HL-60 (cell line): ENCODE measurements around the gene LRRC71.

Source experiments
- DNase-seq, 2 experiments: peaks; one replicate each; pipeline ENCODE4 v3.0.0-alpha.2; 2010 to 2020; ENCODE audit warnings: low read depth in 1 of 2, low spot score in 1 of 2
- H3K27ac ChIP-seq: fragments of 250-450 bp; sonication (Bioruptor Pico); replicated peaks from 2 replicates; pipeline ENCODE4 v1.5.1; 2020; ENCODE audit warnings: mild to moderate bottlenecking, moderate library complexity
- H3K27me3 ChIP-seq: fragments of 250-450 bp; sonication (Bioruptor Pico); 2 replicates; pipeline ENCODE4 v1.5.1; 2021; ENCODE audit warnings: mild to moderate bottlenecking, moderate library complexity; ENCODE audit not compliant: insufficient read depth, poor library complexity, severe bottlenecking
- H3K4me3 ChIP-seq: replicated peaks from 2 replicates; pipeline ENCODE4 v1.5.1; 2011; ENCODE audit warnings: mild to moderate bottlenecking, control low read depth, low read length; ENCODE audit not compliant: insufficient read depth
- CTCF ChIP-seq: IDR thresholded peaks from one replicate; pipeline ENCODE4 v1.5.1; 2011; ENCODE audit warnings: low read length, control low read depth, inconsistent platforms; ENCODE audit not compliant: insufficient read depth
- GABPA ChIP-seq: IDR thresholded peaks from 2 replicates; pipeline ENCODE4 v1.6.1; 2012; ENCODE audit warnings: low read depth
- POLR2AphosphoS5 ChIP-seq: IDR thresholded peaks from 2 replicates; pipeline ENCODE4 v1.6.1; 2012; ENCODE audit warnings: low read depth
- SPI1 ChIP-seq: IDR thresholded peaks from 2 replicates; pipeline ENCODE4 v1.6.1; 2012; ENCODE audit warnings: low read depth, mild to moderate bottlenecking, borderline replicate concordance
- TF ChIP-seq, protein P1 (sequence below): IDR thresholded peaks from 2 replicates; pipeline ENCODE4 v1.6.1; 2012; ENCODE audit warnings: low read depth; ENCODE audit not compliant: insufficient replicate concordance

LRRC71 gene

GRCh38 chr1:156885880-156886355 lies 34.5 kb upstream of the LRRC71 start:
- Histone ChIP-seq H3K27ac (no peak overlapping the region), H3K27me3 (no peaks in the 10 kb centered on the region), H3K4me3 (no peak overlapping the region)
- DNase-seq = no peak
- TF ChIP-seq CTCF (no peak), SPI1 (no peak), POLR2AphosphoS5 (no peak), GABPA (no peak)
- TF ChIP-seq, protein P1, sequence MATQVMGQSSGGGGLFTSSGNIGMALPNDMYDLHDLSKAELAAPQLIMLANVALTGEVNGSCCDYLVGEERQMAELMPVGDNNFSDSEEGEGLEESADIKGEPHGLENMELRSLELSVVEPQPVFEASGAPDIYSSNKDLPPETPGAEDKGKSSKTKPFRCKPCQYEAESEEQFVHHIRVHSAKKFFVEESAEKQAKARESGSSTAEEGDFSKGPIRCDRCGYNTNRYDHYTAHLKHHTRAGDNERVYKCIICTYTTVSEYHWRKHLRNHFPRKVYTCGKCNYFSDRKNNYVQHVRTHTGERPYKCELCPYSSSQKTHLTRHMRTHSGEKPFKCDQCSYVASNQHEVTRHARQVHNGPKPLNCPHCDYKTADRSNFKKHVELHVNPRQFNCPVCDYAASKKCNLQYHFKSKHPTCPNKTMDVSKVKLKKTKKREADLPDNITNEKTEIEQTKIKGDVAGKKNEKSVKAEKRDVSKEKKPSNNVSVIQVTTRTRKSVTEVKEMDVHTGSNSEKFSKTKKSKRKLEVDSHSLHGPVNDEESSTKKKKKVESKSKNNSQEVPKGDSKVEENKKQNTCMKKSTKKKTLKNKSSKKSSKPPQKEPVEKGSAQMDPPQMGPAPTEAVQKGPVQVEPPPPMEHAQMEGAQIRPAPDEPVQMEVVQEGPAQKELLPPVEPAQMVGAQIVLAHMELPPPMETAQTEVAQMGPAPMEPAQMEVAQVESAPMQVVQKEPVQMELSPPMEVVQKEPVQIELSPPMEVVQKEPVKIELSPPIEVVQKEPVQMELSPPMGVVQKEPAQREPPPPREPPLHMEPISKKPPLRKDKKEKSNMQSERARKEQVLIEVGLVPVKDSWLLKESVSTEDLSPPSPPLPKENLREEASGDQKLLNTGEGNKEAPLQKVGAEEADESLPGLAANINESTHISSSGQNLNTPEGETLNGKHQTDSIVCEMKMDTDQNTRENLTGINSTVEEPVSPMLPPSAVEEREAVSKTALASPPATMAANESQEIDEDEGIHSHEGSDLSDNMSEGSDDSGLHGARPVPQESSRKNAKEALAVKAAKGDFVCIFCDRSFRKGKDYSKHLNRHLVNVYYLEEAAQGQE = no peak

DNA sequence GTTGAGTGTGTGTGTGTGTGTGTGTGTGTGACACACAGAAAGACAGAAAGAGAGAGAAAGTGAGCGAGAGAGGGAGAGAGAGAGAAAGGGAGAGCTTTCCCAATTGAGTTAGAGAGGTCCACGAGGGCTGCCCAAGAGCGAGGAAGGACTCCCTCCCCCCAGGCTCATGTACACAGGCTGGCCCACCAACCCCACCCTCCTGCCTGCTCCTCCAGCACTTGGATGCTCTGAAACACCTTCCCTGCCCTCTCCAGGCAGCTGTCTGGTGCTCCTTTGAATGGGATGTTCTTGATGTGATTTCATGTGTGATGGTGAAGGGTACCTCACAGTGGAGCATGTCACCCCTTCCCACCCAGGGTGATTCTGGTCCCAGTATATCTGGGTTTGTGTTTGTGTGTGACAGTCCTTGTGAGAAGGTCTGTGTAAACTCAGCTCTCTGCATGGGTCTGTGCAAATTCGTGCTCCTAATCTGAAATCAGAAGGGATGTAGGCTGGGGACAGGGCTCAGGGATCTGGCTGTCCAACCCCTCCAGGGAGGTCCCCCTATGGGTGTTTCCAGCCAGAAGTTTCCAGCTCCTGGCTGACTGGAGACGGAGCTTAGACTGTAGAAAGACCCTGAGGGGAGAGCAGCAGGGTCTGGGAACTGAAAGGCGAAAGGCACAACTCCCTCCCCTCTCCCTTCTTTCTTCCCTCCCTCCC lies 33.7 kb upstream of the LRRC71 start:
- no peak for DNase-seq
- no peak for TF ChIP-seq GABPA
- no peak for TF ChIP-seq POLR2AphosphoS5
- TF ChIP-seq, protein P1 = no peak
- no peak for TF ChIP-seq SPI1
- TF ChIP-seq CTCF = no peak
- Histone ChIP-seq H3K27me3 (peaks cover 6% of the 10 kb centered on the region), H3K4me3 (no peak overlapping the region), H3K27ac (no peak overlapping the region)

- no peak for DNase-seq
- Histone ChIP-seq H3K27me3 (peaks cover 10% of the 10 kb centered on the region), H3K27ac (no peak overlapping the region), H3K4me3 (no peak overlapping the region)
- TF ChIP-seq GABPA = no peak
- TF ChIP-seq CTCF = no peak
- TF ChIP-seq, protein P1 = no peak
- TF ChIP-seq SPI1 = no peak
- no peak for TF ChIP-seq POLR2AphosphoS5
Observed at GRCh38 chr1:156887317-156887716, 33.1 kb upstream of the LRRC71 start.
